Vagina (tissue), 2 donors: ENCODE measurements around the gene PEA15.

Source experiments
- POLR2A ChIP-seq, 2 donors: fragments of 450-650 bp; IDR thresholded peaks; one replicate each; pipeline ENCODE4 v1.6.1; 2017; ENCODE audit warnings: antibody characterized with exemption in 2 of 2, mild to moderate bottlenecking in 2 of 2, moderate library complexity in 2 of 2
- POLR2AphosphoS5 ChIP-seq, 2 donors: sonication (generic); formaldehyde crosslinking; IDR thresholded peaks; one replicate each; pipeline ENCODE4 v1.9.0; 2017; ENCODE audit warnings: antibody characterized with exemption in 2 of 2, mild to moderate bottlenecking in 2 of 2, low read depth in 1 of 2; ENCODE audit not compliant: insufficient read depth in 1 of 2
- TF ChIP-seq, protein P1 (sequence below), 3 experiments: fragments of 450-650 bp in 2 of 3; fragments of 200-600 bp in 1 of 3; sonication (generic) in 1 of 3; IDR thresholded peaks; one replicate each; pipeline ENCODE4 v1.5.1; 2017 to 2019; ENCODE audit warnings: antibody characterized with exemption in 3 of 3, mild to moderate bottlenecking in 2 of 3, moderate library complexity in 2 of 3

DNA sequence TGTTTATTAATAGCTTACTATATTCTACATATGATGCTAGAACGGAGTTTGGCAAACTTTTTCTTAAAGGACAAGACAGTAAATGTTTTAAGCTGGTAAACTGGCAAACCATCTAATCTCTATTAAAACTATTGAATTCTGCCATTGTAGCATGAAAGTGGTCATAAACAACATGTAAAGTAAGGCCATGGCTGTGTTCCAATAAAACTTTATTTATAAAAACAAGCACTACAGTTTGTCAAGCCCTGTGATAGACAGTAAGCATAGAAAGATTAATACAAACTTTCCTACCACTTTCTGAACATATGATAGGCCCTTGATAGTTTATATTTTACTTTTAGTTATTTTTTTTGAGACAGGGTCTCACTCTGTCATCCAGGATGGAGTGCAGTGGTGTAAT lies 22.4 kb downstream of the PEA15 start:
- TF ChIP-seq, protein P1, sequence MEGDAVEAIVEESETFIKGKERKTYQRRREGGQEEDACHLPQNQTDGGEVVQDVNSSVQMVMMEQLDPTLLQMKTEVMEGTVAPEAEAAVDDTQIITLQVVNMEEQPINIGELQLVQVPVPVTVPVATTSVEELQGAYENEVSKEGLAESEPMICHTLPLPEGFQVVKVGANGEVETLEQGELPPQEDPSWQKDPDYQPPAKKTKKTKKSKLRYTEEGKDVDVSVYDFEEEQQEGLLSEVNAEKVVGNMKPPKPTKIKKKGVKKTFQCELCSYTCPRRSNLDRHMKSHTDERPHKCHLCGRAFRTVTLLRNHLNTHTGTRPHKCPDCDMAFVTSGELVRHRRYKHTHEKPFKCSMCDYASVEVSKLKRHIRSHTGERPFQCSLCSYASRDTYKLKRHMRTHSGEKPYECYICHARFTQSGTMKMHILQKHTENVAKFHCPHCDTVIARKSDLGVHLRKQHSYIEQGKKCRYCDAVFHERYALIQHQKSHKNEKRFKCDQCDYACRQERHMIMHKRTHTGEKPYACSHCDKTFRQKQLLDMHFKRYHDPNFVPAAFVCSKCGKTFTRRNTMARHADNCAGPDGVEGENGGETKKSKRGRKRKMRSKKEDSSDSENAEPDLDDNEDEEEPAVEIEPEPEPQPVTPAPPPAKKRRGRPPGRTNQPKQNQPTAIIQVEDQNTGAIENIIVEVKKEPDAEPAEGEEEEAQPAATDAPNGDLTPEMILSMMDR (IDR thresholded peaks at IDR 0.05), result no peak
- no peak for TF ChIP-seq POLR2AphosphoS5 (IDR thresholded peaks at IDR 0.05; ENCODE audit: insufficient read depth in 1 of 2, low read depth in 1 of 2)
- no peak for TF ChIP-seq POLR2A (IDR thresholded peaks at IDR 0.05)
